Calu3 (cell line): ENCODE data around the gene NPM1. TPM values are rescaled to one million over a fixed set of nuclear protein-coding genes. Genes with fewer than 3 reads are reported as not detected.

ENCODE experiments used
- BruUV-seq: library from RNA; stranded (reverse); fragments of 400-500 nt; replicated peaks from 2 replicates; lab custom pipeline; 2021; lab: Mats Ljungman, UMichigan
- CTCF ChIA-PET: fragments of 300-600 bp; sonication (Branson Sonifier 250); formaldehyde crosslinking; loops from one replicate; lab custom pipeline; 2022; ENCODE audit warnings: antibody characterized with exemption; lab: Charles Lee
- DNase-seq: peaks from one replicate; pipeline ENCODE4 v3.0.0; 2022
- H3K27ac Mint-ChIP-seq: one replicate; pipeline ENCODE4 v1.8.0; 2022; ENCODE audit warnings: mixed read lengths; ENCODE audit not compliant: unreplicated experiment
- H3K27me3 Mint-ChIP-seq: one replicate; pipeline ENCODE4 v1.8.0; 2022; ENCODE audit warnings: mixed read lengths; ENCODE audit not compliant: unreplicated experiment
- H3K36me3 Mint-ChIP-seq: one replicate; pipeline ENCODE4 v1.8.0; 2022; ENCODE audit warnings: mild to moderate bottlenecking, moderate library complexity, mixed read lengths; ENCODE audit not compliant: insufficient read depth, unreplicated experiment
- H3K4me1 Mint-ChIP-seq: one replicate; pipeline ENCODE4 v1.8.0; 2022; ENCODE audit warnings: mild to moderate bottlenecking, low read depth, mixed read lengths; ENCODE audit not compliant: unreplicated experiment
- H3K4me3 Mint-ChIP-seq: one replicate; pipeline ENCODE4 v1.8.0; 2022; ENCODE audit warnings: mild to moderate bottlenecking, low read depth, moderate library complexity, mixed read lengths; ENCODE audit not compliant: unreplicated experiment
- H3K9me3 Mint-ChIP-seq: one replicate; pipeline ENCODE4 v1.8.0; 2022; ENCODE audit warnings: low read depth, mixed read lengths; ENCODE audit not compliant: unreplicated experiment
- intact Hi-C: fragments of 100-400 bp; cut with micrococcal nuclease; formaldehyde crosslinking; loops from one replicate; pipeline ENCODE4 v1.10.0; 2022; ENCODE audit not compliant: unreplicated experiment
- total RNA-seq: library from RNA; stranded (reverse); gene quantifications from 2 replicates; pipeline ENCODE4 v1.2.3, GENCODE V29; 2022
- TF ChIP-seq, protein P1 (sequence below): fragments of 200-600 bp; IDR thresholded peaks from one replicate; pipeline ENCODE4 v1.8.0; 2022; ENCODE audit warnings: antibody characterized with exemption; ENCODE audit not compliant: unreplicated experiment

The NPM1 gene
- total RNA-seq, 1 experiment from 2014 or later: 1,863 TPM

DNA sequence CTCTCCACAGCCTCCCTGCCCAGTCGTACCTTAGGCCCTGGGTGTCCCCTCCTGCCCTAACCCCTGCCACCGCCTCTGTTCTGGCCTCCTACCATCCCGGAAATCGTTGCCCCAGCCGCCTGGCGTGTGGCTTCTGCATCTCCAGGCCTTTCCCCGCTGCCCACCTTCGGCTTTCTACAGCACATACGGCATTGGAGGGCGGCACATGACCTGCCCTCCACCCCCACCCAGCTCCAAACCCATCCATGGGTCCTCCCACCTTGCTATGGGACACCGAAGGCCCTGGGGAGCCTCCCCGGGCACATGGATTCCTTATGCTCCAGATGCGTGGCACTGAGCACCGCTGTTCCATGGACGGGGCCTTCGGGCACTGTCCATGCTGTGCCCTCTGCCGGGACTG lies 63.8 kb downstream of the NPM1 start:
- peak overlapping the region; percentile 61 for H3K4me3 Mint-ChIP-seq
- H3K27me3 Mint-ChIP-seq: peaks cover 73% of the 10 kb centered on the region
- intact Hi-C loops: no loop called here
- CTCF ChIA-PET: interaction anchor here (0.7 kb wide), 1 partner anchor 19 kb away, joined by 5 read pairs; no protein-coding TSS in a partner anchor
- TF ChIP-seq, protein P1, sequence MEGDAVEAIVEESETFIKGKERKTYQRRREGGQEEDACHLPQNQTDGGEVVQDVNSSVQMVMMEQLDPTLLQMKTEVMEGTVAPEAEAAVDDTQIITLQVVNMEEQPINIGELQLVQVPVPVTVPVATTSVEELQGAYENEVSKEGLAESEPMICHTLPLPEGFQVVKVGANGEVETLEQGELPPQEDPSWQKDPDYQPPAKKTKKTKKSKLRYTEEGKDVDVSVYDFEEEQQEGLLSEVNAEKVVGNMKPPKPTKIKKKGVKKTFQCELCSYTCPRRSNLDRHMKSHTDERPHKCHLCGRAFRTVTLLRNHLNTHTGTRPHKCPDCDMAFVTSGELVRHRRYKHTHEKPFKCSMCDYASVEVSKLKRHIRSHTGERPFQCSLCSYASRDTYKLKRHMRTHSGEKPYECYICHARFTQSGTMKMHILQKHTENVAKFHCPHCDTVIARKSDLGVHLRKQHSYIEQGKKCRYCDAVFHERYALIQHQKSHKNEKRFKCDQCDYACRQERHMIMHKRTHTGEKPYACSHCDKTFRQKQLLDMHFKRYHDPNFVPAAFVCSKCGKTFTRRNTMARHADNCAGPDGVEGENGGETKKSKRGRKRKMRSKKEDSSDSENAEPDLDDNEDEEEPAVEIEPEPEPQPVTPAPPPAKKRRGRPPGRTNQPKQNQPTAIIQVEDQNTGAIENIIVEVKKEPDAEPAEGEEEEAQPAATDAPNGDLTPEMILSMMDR: no peak
- no peak for DNase-seq
- H3K9me3 Mint-ChIP-seq: no peaks in the 10 kb centered on the region
- peak overlapping the region; percentile 70 for H3K27ac Mint-ChIP-seq
- peaks cover 7% of the 10 kb centered on the region for H3K36me3 Mint-ChIP-seq
- H3K4me1 Mint-ChIP-seq: no peaks in the 10 kb centered on the region
- no TSS peak for BruUV-seq

- no peaks in the 10 kb centered on the region for H3K4me1 Mint-ChIP-seq
- H3K27me3 Mint-ChIP-seq: peaks cover 63% of the 10 kb centered on the region
- H3K4me3 Mint-ChIP-seq: no peak overlapping the region
- BruUV-seq: no TSS peak
- no peaks in the 10 kb centered on the region for H3K9me3 Mint-ChIP-seq
- CTCF ChIA-PET: interaction anchor here (1.1 kb wide), 1 partner anchor 19 kb away, joined by 3 read pairs; no protein-coding TSS in a partner anchor
- H3K27ac Mint-ChIP-seq: no peak overlapping the region
- intact Hi-C loops: no loop called here
- TF ChIP-seq, protein P1: no peak
- DNase-seq: no peak
- H3K36me3 Mint-ChIP-seq: peaks cover 7% of the 10 kb centered on the region
Observed at GRCh38 chr5:171453056-171453725, 65.5 kb downstream of the NPM1 start.

- Mint-ChIP-seq H3K4me3 (no peak overlapping the region), H3K27ac (no peak overlapping the region), H3K4me1 (no peaks in the 10 kb centered on the region), H3K9me3 (no peaks in the 10 kb centered on the region), H3K27me3 (peaks cover 59% of the 10 kb centered on the region), H3K36me3 (peaks cover 7% of the 10 kb centered on the region)
- CTCF ChIA-PET: interaction anchor here (1.0 to 1.1 kb wide), 2 partner anchors 10 to 18 kb away, joined by 3 read pairs; no protein-coding TSS in a partner anchor
- intact Hi-C loops: no loop called here
- no TSS peak for BruUV-seq
- no peak for DNase-seq
- TF ChIP-seq, protein P1: no peak
Observed at GRCh38 chr5:171453988-171454387, 66.3 kb downstream of the NPM1 start.

GRCh38 chr5:171454549-171454948 lies 66.9 kb downstream of the NPM1 start:
- H3K36me3 Mint-ChIP-seq: peaks cover 7% of the 10 kb centered on the region
- H3K4me1 Mint-ChIP-seq: no peaks in the 10 kb centered on the region
- intact Hi-C loops: no loop called here
- no peak overlapping the region for H3K27ac Mint-ChIP-seq
- CTCF ChIA-PET: interaction anchor here (1.0 kb wide), 1 partner anchor 9 kb away, joined by 3 read pairs; no protein-coding TSS in a partner anchor
- peaks cover 59% of the 10 kb centered on the region for H3K27me3 Mint-ChIP-seq
- TF ChIP-seq, protein P1: no peak
- no peak overlapping the region for H3K4me3 Mint-ChIP-seq
- no peaks in the 10 kb centered on the region for H3K9me3 Mint-ChIP-seq
- no peak for DNase-seq
- BruUV-seq: no TSS peak
